Measurements from ENCODE around the gene MRPS34.

MRPS34 gene

DNA sequence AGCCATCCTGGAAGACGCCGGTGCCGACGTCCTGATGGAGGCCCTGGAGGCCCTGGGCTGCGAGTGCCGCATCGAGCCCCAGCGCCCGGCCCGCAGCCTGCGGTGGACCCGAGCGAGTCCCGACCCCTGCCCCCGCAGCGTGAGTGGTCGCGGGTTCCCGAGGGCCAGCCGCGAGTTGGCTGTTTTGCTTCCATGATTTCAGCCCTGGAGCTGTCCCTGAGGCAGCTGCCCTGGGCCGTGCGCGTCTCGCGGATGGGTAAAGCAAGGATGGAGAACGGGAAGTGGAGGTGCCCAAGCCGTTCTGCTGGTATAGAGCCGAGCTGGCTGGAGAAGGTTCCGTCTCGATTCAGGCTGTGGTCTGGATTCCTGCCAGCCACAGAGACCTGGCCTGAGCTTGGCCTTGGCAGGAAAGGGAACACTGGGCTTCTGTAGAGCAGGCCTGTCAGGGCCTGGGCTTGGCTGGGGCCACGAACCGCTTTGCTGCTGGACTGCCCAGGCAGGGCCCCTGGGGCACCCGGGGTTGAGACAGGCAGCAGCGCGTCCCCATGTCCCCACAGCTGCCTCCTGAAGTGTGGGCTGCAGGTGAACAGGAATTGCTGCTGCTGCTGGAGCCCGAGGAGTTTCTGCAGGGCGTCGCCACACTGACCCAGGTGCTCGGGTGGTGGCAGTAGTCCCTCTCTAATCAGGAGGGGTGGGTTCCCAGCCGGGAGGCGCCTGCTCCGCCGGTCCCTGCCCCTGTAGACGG is 941 bp upstream of the MRPS34 start:
- peak in 17 of 42 donors; percentile 15 to 63 (median 37) for DNase-seq
- intact Hi-C loops (cut with DNase I) = no loop called here

GRCh38 chr16:1772362-1772907 is 499 bp downstream of the MRPS34 start, which contains the start of gene EME2:
TSS of gene EME2 (plus strand) at chr16:1772810. CDS start at chr16:1773228, 418 bp downstream.
- DNase-seq = peak in 27 of 42 donors; percentile 19 to 68 (median 52)
- intact Hi-C loops (cut with DNase I) = no loop called here

DNA sequence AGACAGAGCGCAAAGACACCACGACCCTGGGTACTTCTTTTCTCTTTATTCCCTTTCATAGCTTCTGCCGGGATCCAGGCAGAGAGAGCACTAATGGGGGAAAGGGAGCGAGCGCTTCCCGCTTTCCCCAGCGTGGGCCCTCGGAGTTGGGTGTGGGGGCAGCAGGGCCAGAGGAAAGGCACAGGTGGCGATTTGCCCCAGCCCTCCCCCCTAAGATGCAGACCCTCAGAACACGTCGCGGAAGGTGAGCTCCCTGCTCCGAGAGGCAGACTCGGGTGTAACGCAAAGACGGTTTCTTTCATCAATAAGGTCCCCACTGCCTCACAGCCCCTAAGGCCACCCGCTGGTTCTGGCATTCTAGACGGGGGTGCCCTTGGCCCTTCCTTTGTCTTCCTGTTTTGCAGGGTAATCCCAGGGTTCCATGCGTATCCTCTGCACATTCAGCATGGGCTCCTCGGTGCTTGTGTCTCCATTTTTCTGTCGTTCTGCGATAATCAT is 1.0 kb downstream of the MRPS34 start:
- no peak for DNase-seq
- intact Hi-C loops (cut with DNase I) = no loop called here

- DNase-seq = peak; percentile 65 to 92 (median 84)
- intact Hi-C loops (cut with DNase I) = no loop called here
Measured at GRCh38 chr16:1771188-1771863, 1.6 kb downstream of the MRPS34 start, which contains the start of gene NME3. TSS of gene NME3 (minus strand) at chr16:1771543. CDS start at chr16:1771534, 9 bp downstream.

DNA sequence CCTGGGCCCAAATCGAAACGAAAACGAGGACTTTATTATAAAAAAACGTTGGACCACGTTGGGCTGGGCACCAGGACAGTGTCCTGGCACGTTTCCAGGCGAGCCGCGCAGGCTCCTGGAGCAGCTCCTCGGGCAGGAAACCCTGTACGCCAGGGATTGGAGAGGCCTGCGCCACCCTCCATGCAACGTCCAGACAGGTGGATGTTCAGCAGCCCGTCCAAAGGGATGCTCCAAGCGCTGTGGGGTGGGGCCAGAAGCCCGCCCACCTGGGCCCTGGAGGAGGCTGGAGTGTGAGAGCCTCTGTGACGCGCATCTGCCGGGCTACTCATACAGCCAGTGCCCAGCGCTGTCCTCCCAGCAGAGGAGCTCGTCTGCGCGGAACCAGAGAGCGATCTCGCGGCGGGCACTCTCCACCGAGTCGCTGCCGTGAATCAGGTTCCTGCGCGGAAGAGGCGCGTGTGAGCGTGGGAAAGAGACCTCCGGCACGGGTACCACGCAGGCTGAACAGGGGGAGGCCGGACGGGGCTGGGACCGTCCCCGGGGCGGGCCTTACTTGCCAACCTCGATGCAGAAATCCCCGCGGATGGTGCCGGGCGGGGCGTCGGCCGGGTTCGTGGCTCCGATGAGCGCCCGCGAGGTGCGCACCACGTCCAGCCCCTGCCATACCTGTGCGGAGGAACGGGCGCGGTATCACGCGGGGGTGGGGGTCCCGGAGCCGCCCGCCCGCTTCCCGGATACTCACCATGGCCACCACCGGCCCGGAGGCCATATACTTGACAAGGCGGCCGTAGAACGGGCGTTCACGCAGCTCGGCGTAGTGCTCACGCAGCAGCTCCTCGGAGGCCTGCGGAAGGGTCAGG is 2.4 kb downstream of the MRPS34 start:
- intact Hi-C loops (cut with DNase I) = no loop called here
- peak in 41 of 42 donors; percentile 38 to 84 (median 63) for DNase-seq

DNA sequence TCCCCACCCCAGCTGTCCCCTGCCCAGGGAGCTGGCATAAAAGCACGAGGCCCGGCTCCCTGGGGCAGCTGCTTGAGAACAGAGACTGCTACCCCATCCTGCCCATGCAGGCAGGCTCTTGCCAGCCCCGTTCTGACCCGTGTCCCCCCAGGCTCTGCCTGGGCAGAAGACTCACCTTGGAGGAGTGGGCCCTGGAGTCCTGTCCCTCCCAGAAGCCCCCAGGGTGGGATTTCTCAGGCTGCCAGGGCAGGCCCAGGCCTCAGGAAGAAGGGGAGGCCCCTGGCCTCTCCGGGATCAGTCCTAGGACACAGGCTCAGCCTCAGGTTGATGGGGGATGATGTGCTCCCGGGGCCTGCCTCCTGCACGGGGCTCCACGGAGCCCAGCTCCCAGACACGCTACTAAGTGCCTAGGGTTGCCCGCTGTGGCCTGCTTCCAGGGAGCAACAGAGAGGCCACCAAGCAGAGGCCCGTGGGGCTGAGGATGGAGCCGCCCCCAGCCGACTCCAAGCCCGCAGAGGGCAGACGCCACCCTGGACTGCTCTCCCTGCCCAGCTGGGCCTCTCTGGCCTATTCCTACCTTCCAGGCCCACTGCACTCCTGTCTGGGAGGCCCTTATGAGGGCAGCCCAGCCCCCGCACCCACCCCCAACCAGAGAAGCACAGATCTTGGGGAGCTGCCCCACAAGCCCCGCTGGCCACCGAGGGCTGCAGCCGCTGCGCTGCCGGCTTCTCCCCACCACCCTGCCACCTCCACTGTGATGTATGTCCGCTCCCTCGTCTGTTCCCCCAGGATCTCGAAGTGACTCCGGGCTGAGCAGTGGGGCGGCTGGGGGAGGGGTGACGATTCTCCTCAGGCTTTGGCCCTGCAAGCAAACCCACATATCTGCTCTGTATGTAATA is 3.3 kb downstream of the MRPS34 start:
- peak in 13 of 42 donors; percentile 11 to 63 (median 38) for DNase-seq
- intact Hi-C loops (cut with DNase I) = loop anchor here (10.0 kb wide), 1 partner anchor 65 kb away; the partner anchor contains the start of gene MAPK8IP3

DNA sequence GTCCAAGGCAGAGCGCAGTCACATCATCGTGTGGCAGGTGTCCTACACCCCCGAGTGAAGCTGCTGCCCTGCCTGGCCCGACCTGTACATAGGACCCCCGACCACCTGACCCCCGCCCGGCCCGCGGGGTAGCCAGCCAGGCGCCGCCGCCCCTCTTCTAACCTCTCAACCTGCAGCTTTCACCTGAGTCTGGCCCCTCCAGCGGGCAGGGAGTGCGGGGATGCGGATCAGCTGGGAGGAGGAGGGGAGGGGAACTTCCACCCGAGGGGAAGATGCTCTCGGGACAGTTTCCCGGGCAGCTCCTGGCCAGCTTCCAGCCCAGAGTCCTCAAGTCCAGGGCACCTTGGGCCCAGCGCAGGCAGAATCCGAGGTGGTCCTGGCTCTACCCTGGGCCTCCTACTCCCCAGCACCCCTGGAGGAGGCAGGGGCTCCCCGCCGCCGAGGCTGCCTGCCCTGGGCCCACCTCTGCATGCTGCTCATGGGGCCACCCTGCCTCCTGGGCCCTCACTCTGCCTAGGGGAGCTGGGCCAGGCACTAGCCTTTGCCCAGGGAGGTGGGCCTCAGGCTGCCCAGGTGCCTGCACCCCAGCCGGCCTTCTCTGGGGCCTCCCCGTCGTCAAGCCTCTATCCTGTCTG is 4.0 kb downstream of the MRPS34 start:
- intact Hi-C loops (cut with DNase I) = loop anchor here (10.0 kb wide), 1 partner anchor 64 kb away; the partner anchor contains the start of gene MAPK8IP3
- DNase-seq = no peak

- no peak for DNase-seq
Measured at GRCh38 chr16:1768061-1768766, 4.7 kb downstream of the MRPS34 start.

GRCh38 chr16:1767116-1767994 is 5.6 kb downstream of the MRPS34 start:
- intact Hi-C loops (cut with DNase I) = loop anchor here (10.0 kb wide), 1 partner anchor 63 kb away; the partner anchor contains the start of gene MAPK8IP3
- no peak for DNase-seq

More at GRCh38 chr16:1768061-1768766, 4.7 kb downstream of the MRPS34 start:
- intact Hi-C loops (cut with DNase I) = loop anchor here (10.0 kb wide), 1 partner anchor 63 kb away; the partner anchor contains the start of gene MAPK8IP3

- intact Hi-C loops (cut with DNase I) = loop anchor here (10.0 kb wide), 1 partner anchor 62 kb away; the partner anchor contains the start of gene MAPK8IP3
- no peak for DNase-seq
Measured at GRCh38 chr16:1766701-1767100, 6.2 kb downstream of the MRPS34 start.

GRCh38 chr16:1766231-1766630 is 6.7 kb downstream of the MRPS34 start:
- intact Hi-C loops (cut with DNase I) = loop anchor here (10.0 kb wide), 1 partner anchor 61 kb away; the partner anchor contains the start of gene MAPK8IP3

GRCh38 chr16:1765826-1766225 is 7.1 kb downstream of the MRPS34 start:
- intact Hi-C loops (cut with DNase I) = loop anchor here (10.0 kb wide), 1 partner anchor 61 kb away; the partner anchor contains the start of gene MAPK8IP3
- no peak for DNase-seq

More at GRCh38 chr16:1766231-1766630, 6.7 kb downstream of the MRPS34 start:
- DNase-seq = no peak

- peak in 12 of 42 donors; percentile 19 to 65 (median 42) for DNase-seq
- intact Hi-C loops (cut with DNase I) = loop anchor here (10.0 kb wide), 1 partner anchor 60 kb away; the partner anchor contains the start of gene MAPK8IP3
Measured at GRCh38 chr16:1764971-1765370, 8.0 kb downstream of the MRPS34 start.

DNA sequence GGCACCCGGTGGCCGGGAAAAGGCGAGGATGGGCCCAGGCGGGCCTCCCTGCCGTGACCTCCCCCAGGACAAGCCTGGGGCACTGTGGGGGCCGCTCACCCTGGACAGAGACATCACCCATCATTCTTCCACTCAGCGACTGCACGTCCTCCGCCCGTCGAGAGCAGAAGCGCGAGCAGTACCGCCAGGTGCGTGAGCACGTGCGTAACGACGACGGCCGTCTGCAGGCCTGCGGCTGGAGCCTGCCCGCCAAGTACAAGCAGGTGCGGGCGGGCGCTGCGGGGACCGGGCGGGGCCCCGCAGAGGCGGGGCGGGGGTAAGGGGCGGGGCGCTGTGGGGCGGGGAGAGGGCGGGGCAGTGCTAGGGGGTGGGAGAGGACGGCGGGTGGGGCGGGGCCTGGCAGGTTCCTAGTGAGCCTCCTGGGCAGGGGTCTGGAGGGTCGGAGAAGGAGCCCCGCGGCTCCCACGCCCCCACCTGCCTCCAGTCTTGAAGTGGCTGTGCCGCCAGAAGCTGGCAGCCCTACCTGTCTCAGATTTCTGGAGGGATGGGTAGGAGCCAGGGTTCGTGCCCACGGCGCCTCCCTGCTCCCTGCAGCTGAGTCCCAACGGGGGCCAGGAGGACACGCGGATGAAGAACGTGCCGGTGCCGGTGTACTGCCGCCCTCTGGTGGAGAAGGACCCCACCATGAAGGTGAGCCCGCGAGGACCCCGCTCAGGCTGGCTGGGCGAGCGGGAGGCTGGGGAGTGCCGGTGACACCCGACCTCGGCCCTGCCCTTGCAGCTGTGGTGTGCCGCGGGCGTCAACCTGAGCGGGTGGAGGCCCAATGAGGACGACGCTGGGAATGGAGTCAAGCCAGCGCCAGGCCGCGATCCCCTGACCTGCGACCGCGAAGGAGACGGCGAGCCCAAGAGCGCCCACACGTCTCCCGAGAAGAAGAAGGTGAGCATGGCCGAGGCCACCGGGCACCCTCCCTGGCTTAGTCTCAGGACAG is 9.1 kb downstream of the MRPS34 start:
- peak in 23 of 42 donors; percentile 32 to 70 (median 48) for DNase-seq
- intact Hi-C loops (cut with DNase I) = loop anchor here (10.0 kb wide), 1 partner anchor 59 kb away; the partner anchor contains the start of gene MAPK8IP3
